AG09319 (cell line): ENCODE data around the gene HOTAIR.

ENCODE experiments used
- DNase-seq: peaks from one replicate; pipeline ENCODE4 v3.0.0-alpha.2; 2010; ENCODE audit warnings: low read depth; ENCODE audit errors: extremely low read depth
- CTCF ChIP-seq: IDR thresholded peaks from 2 replicates; pipeline ENCODE4 v1.5.1; 2011; ENCODE audit warnings: low read depth, mild to moderate bottlenecking, inconsistent platforms, low read length, moderate library complexity

HOTAIR gene

GRCh38 chr12:54009171-54010052 lies 34.7 kb upstream of the HOTAIR start:
- no peak for DNase-seq
- TF ChIP-seq CTCF, result no peak

GRCh38 chr12:54008260-54008552 lies 33.5 kb upstream of the HOTAIR start:
- DNase-seq, result no peak
- no peak for TF ChIP-seq CTCF

GRCh38 chr12:54007538-54008259 lies 32.9 kb upstream of the HOTAIR start:
- TF ChIP-seq CTCF, result no peak
- DNase-seq, result no peak

- TF ChIP-seq CTCF, result no peak
- DNase-seq, result no peak
Measured at GRCh38 chr12:54006559-54007220, 31.9 kb upstream of the HOTAIR start.

- no peak for DNase-seq
- TF ChIP-seq CTCF, result peak; percentile 81
Measured at GRCh38 chr12:54005853-54006558, 31.3 kb upstream of the HOTAIR start.

- DNase-seq, result no peak
- no peak for TF ChIP-seq CTCF
Measured at GRCh38 chr12:54005531-54005852, 30.7 kb upstream of the HOTAIR start.
